Hepatic stellate cell (primary cell): ENCODE data around the gene EXT2.
A peak's percentile ranks its signal among the peaks of the same experiment; 100 is the strongest.

ENCODE experiments used
- DNase-seq: peaks from one replicate; pipeline ENCODE4 v3.0.0; 2011; ENCODE audit warnings: low spot score

Gene EXT2

GRCh38 chr11:44095506-44096359 lies at the start of gene EXT2:
EXT2 (plus strand) TSS chr11:44095678; CDS start chr11:44107713, 12,035 bp downstream.
- peak; percentile 95 for DNase-seq

- DNase-seq: no peak
Observed at GRCh38 chr11:44046182-44046581, 49.3 kb upstream of the EXT2 start.

DNA sequence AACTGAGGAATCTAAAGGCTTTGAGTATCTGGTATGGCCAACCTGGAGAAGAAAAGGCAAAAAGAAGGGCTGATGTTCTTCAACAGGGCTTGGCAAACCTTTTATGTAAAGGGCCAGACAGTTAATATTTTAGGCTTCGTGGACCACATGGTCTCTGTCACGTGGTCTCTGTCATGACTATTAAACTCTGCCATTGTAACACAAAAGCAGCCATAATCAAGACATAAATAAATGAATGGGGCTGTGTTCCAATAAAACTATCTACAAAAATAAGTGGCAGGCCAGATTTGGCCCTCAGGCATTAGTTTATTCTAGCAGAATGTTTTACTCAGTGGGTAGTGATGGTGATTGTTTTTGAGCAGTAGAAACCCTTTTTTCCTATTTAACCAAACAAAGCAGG lies 48.2 kb upstream of the EXT2 start:
- DNase-seq: no peak

DNA sequence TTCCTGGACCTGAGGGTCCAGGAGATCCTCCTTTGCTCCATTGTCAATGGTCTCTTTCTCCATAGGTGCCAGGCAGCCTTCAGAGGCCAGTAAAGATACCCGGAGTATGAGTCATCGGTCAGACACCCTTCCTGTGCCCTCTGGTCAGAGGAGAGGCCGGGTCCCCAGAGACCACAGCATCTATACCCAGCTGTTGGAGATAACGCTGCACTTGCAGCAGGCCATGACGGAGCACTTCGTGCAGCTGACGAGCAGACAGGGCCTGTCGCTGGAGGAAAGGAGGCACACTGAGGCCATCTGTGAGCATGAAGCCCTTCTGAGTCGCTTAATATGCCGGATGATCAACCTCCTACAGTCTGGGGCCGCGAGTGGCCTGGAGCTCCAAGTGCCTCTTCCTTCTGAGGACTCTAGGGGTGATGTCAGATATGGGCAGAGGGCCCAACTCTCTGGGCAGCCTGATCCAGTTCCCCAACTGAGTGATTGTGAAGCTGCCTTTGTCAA lies 47.5 kb upstream of the EXT2 start, which contains the start of gene ACCSL:
TSS of gene ACCSL (plus strand) at position 51 of the 501 bp plus-strand sequence. CDS start at position 107, 56 bp downstream.
- no peak for DNase-seq

GRCh38 chr11:44049832-44050231 lies 45.6 kb upstream of the EXT2 start:
- no peak for DNase-seq

- no peak for DNase-seq
Observed at GRCh38 chr11:44051171-44051570, 44.3 kb upstream of the EXT2 start.

DNA sequence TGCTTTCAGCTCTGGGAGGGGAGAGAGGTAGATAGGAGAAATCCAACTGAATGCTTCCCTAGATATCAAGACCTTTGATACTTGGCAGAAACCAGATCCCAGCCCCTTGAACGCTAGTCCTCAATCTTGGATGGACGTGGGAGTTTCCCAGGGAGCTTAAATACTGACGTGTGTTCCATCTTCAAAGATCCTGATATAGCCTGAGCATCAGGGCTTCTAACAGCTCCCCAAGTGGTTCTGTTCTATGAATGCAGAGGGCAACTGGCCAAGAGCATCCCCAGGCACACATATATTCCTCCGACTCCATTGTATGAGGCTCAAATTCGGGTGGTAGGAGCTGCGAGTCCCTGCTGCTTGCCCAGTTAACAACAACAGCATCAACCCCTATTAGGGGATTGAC lies 38.1 kb upstream of the EXT2 start:
- DNase-seq: no peak

DNA sequence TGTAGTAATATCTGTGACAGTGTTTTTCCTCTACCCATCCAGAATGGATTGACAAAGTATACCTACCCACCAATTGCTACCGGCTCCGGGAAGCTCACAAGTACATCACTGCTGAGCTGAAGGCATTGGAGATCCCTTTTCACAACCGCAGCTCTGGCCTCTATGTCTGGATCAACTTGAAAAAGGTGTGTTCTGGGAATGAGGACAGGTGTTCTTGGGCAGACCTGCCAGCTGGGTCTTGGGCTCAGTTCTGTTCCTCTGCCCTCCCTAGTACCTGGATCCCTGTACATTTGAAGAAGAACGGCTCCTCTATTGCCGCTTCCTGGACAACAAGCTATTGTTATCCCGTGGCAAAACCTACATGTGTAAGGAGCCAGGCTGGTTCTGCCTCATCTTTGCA lies 37.2 kb upstream of the EXT2 start:
- no peak for DNase-seq

- no peak for DNase-seq
Observed at GRCh38 chr11:44065161-44065661, 30.3 kb upstream of the EXT2 start.

DNA sequence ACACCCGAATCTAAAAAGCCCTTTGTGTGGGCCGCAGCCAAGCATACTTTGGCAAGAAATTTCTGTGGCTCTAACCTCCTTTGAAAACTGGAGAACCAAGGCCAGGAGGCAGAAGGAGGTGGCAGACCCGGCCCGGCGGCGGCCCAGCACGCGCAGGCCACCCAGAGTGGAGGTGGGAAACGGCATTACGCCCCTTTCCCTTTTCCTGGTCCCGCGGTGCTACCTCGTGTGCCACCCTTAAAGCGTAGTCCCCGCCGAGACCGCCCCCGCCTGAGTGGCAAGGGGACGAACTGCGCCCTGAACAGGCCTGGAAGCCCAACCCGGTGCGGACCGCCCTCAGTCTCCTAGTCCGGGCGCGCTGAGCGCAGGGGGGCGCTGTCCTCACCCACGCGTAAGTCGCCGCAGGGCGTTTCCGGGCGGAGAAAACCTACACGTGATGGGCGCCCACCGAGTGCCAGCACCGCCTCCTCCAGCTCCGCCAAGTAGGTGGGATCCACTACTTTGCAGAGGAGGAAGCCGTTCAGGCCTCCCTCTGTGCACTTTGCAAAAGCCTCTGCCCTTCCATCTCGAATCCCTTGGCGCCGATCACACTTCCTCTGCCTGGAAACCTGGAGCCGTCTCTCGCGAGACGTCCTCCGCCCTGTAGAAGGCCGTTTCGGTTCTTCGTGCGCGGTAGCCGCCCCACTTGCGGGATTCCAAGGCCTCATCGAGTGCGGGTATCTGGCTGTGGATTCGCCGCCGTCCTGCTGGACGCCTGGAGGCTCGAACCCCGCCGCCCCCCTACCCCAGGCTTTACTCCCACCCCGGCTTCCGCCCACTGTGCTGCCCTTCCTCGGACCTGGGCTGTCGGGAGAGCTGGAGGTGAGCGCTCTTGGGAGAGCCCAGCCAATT lies 29.4 kb upstream of the EXT2 start, which contains the start of gene ACCS:
TSS of gene ACCS (plus strand) at position 430 of the 891 bp plus-strand sequence. CDS start 1,358 bp downstream, outside the sequence.
- peak; percentile 91 for DNase-seq

GRCh38 chr11:44066732-44067141 lies 28.7 kb upstream of the EXT2 start:
- peak; percentile 70 for DNase-seq

- DNase-seq: no peak
Observed at GRCh38 chr11:44067266-44067665, 28.2 kb upstream of the EXT2 start.

DNA sequence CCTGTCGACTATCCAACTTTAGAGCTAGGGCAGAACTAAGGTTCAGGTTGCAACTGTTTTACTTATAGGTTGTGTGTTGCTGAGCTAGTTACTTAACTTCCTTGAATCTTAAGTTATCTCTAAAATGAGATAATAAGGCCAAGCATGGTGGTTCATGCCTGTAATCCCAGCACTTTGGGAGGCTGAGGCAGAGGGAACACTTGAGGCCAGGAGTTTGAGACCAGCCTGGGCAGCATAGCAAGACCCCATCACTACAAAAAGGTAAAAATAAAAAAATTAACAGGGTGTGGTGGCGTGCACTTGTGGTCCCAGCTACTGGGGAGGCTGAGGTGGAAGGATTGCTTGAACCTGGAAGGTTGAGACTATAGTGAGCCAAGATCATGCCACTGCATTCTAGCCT lies 27.3 kb upstream of the EXT2 start:
- no peak for DNase-seq

GRCh38 chr11:44071157-44071556 lies 24.3 kb upstream of the EXT2 start:
- DNase-seq: no peak

DNA sequence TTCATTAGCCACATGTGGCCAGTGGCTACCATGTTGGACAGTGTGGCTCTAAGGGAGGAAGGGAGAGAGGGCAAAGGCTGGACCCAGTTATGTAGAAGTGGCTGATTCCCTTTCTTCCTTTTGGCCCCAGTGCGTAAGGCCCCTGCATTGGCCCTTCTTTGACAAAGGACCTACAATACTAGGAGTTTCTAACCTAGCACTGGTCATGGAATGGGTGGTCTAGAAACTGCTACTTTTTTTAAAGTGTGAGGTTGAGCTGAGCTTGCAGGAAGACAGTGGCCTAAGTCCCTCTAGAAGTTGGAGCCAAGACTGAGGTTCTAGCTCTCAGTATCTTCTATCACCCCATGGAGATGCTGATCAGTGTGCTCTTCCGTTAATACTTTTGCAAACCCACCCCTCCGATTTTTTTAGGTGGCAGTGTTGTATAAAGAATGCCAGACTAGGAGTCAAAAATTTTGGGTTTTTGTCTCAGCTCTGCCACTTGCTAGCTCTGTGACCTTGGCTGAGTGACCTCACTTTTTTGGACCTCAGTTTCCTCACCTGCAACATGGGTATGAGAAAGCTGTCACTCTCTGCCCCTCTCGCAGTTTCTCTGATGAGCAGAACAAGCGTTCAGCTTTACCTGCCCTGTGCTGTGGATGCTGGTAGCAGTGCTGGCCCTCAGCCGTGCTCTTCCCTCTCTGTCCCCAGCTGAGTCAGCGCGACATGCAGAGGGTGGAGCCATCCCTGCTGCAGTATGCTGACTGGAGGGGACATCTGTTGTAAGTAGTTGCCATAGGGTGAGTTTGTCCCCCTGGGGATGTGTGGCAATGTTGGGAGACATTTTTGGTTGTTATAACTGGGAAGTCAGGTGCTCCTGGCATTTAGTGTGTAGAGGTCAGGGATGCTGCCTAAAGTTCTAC lies 22.5 kb upstream of the EXT2 start:
- no peak for DNase-seq

DNA sequence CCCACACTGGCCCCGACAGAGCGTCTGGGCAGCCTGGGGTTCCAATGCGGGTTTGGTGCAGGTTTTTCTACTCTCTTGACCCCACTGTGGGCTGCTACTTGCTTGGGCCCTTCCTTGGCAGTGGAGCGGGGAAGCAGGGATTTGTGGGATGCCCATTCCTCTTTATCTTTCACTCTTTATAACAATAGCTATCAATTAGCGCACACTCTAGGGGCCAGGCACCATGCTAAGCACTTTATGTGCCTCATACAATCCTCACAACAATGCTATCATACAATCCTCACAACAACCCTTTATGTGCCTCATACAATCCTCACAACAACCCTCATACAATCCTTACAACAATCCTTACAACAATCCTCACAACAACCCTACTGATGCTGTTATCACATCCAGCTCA lies 16.7 kb upstream of the EXT2 start:
- no peak for DNase-seq

DNA sequence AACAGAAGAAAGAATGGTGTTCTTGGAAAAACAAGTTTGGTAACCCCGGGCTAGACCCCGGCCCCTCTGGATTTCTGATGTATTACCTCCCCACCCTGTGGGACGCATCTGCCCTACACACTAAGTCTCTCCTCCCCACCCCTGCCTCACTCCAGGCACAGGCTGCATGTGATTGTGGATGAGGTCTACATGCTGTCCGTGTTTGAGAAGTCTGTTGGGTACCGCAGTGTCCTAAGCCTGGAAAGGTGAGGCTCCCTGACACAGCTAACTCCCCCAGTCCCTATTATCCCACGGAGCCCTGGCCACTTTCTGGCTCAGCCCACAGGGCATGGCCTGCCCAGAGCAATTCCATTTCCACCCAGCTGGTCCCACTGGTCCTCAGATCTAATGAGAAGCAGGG lies 16.1 kb upstream of the EXT2 start:
- DNase-seq: no peak

DNA sequence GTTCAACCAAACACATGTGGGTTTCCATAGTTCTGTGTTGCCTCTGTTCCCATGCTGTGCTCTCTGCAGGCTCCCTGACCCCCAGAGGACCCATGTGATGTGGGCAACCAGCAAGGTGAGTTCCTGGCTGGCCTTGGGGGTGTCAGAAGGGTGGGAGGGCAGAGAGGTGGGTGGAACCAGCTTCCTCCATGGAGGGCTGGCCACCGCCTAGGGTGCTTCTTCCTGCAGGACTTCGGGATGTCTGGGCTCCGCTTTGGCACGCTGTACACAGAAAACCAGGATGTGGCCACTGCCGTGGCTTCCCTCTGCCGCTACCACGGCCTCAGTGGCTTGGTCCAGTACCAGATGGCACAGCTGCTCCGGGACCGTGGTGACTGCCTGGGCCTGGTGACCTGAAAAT lies 14.5 kb upstream of the EXT2 start:
- DNase-seq: no peak

- no peak for DNase-seq
Observed at GRCh38 chr11:44082645-44083044, 12.8 kb upstream of the EXT2 start.

- DNase-seq: no peak
Observed at GRCh38 chr11:44083433-44083832, 12.0 kb upstream of the EXT2 start.

GRCh38 chr11:44083906-44084305 lies 11.6 kb upstream of the EXT2 start:
- DNase-seq: no peak
